Neural crest cell (in vitro differentiated cells): ENCODE measurements around the gene ABHD15. TPM values are rescaled to one million over a fixed set of nuclear protein-coding genes. Genes with fewer than 3 reads are reported as not detected.

ENCODE experiments used
- DNase-seq: peaks from one replicate; pipeline ENCODE4 v3.0.0; 2021; ENCODE audit warnings: low read depth, mixed read lengths, low spot score
- H3K27ac Mint-ChIP-seq: one replicate; pipeline ENCODE4 v1.8.0; 2021; ENCODE audit warnings: mild to moderate bottlenecking, mixed read lengths; ENCODE audit not compliant: unreplicated experiment
- H3K27me3 Mint-ChIP-seq: 2 replicates; pipeline ENCODE4 v1.8.0; 2021; ENCODE audit warnings: low read depth, mild to moderate bottlenecking, mixed read lengths
- H3K36me3 Mint-ChIP-seq: 2 replicates; pipeline ENCODE4 v1.8.0; 2021; ENCODE audit warnings: low read depth, mild to moderate bottlenecking, mixed read lengths
- H3K4me1 Mint-ChIP-seq: 2 replicates; pipeline ENCODE4 v1.8.0; 2021; ENCODE audit warnings: mixed read lengths
- H3K4me3 Mint-ChIP-seq: one replicate; pipeline ENCODE4 v1.8.0; 2021; ENCODE audit warnings: mild to moderate bottlenecking, mixed read lengths
- H3K9me3 Mint-ChIP-seq: 2 replicates; pipeline ENCODE4 v1.8.0; 2021; ENCODE audit warnings: mixed read lengths
- CTCF ChIP-seq: fragments of 200-600 bp; sonication (generic); conservative IDR thresholded peaks from 2 replicates; pipeline ENCODE4 v1.5.0; 2021; ENCODE audit warnings: antibody characterized with exemption, mild to moderate bottlenecking
- total RNA-seq: library from RNA; stranded (reverse); gene quantifications from 2 replicates; pipeline ENCODE4 v1.2.1, GENCODE V29; 2021

The ABHD15 gene
- total RNA-seq, 1 donor from 2014 or later = 4.2 TPM

DNA sequence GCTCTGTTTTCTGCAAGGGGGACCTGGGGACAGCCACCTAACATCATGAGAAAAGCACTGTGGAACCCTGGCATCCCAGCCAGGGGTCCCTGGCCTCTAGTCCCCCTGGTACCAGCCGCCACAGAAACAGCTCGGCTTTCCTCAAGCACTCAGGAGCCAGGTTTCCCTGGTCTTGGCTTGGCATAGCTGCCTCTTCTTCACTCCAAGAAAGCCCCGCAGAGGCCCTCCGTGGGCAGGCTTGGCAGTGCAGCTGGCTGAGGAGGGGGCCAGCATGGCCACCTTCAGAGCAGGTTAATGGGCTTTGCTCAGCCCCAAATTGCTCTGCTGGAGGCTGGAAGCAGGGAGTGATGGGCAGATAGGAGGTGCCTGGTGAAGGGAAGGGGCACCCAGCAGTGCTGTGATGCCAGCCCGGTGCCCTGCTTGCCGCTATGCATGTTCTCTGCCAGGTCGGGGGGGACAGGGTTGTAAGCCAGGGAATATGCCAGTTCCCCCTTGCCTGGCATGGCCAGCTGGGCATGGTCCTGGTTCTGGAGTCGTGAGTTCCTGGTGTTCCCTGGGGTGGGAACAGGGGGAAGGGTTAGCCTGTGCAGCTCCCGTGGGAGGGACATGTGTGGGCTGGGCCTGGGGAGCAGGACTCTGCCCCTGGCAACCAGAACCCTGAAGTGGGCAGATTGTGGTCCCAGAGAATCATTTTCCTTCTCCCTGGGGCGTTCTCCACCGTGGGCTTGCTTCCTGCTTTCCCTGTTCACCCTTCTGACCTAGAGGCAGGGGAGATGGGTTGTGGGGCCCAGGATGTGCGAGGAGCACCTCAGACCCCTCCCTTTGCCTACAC, 29.3 kb upstream of the ABHD15 start:
- peaks cover 50% of the 10 kb centered on the region for H3K4me1 Mint-ChIP-seq
- H3K36me3 Mint-ChIP-seq = no peaks in the 10 kb centered on the region
- H3K27me3 Mint-ChIP-seq = no peaks in the 10 kb centered on the region
- H3K4me3 Mint-ChIP-seq = peak overlapping the region; percentile 9
- no peak for TF ChIP-seq CTCF
- no peaks in the 10 kb centered on the region for H3K9me3 Mint-ChIP-seq
- DNase-seq = no peak
- no peak overlapping the region for H3K27ac Mint-ChIP-seq

DNA sequence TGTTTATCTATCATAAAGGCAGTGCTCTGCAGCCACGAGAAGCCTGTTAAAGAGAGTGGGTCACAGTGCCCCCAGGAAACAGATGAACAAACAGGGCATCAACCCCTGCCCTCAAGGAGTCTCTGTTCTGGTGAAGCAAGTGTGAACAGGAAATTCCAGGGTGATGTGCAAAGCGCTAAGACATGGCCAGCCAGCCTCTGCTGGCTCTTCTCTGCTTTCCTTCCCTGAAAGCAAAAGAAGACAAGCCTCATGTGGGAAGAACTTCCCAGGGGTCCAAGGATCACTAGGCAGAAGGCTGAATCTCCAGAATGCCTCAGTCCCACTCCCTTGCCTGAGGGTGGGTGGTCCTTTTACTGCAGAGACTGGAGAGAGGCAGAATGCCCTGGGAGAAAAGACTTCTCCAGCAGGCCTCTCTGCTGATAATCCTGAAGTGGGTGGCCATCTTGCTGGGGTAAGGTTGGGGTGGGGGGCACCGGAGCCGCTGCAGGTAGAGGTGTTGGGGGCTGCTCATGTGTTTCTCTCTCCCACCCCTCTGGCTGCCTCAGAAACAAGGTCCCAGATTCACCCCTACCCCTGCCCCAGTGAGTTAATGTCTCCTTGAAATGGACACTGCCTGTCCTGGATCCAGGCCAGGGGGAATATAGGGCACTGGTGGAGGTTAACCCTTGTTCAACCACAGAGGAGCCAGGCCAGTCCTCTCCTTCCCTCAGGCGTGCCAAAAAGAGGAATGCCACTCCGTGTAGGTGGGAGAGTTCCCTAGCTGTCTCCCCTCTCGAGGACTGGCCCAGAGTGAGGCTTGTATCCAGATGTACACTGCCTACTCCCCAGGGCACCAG, 28.5 kb upstream of the ABHD15 start:
- Mint-ChIP-seq H3K9me3 (no peaks in the 10 kb centered on the region), H3K4me3 (peak overlapping the region; percentile 88), H3K36me3 (no peaks in the 10 kb centered on the region), H3K4me1 (peaks cover 54% of the 10 kb centered on the region), H3K27ac (no peak overlapping the region), H3K27me3 (no peaks in the 10 kb centered on the region)
- no peak for DNase-seq
- TF ChIP-seq CTCF = no peak

DNA sequence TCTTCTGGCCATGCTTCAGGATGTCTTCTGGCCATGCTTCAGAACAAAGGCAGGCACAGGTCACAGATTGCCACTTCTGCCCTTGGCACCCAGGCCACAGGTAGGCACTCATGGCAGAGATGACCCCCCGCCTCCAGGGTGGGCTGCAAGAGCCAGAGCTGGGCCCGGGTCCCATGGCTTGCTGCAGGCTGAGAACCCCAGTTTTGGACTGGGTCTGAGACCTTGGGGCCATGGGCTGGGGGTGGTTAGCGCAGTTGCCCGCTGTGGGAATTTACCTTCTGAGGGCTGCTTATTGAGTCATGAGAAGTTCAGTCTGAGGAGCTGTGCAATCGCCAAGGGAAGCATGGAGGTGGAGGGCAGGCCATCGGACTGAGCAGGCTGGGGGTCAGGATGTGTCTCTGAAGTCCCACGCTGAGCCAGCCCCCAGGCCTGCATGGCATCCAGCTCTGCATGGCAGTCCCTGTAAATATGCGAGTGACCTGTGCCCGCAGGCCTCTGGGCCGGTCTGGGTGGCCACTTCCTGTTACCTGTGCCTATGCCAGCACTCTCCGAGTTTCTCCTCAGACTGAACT, 27.8 kb upstream of the ABHD15 start:
- Mint-ChIP-seq H3K36me3 (no peaks in the 10 kb centered on the region), H3K4me3 (peak overlapping the region; percentile 88), H3K27ac (peak overlapping the region; percentile 81), H3K9me3 (no peaks in the 10 kb centered on the region), H3K4me1 (peaks cover 60% of the 10 kb centered on the region), H3K27me3 (no peaks in the 10 kb centered on the region)
- DNase-seq = no peak
- no peak for TF ChIP-seq CTCF

GRCh38 chr17:29593591-29594518, 27.0 kb upstream of the ABHD15 start:
- H3K9me3 Mint-ChIP-seq = no peaks in the 10 kb centered on the region
- no peaks in the 10 kb centered on the region for H3K27me3 Mint-ChIP-seq
- H3K4me1 Mint-ChIP-seq = peaks cover 52% of the 10 kb centered on the region
- TF ChIP-seq CTCF = no peak
- DNase-seq = no peak
- H3K4me3 Mint-ChIP-seq = peak overlapping the region; percentile 88
- peak overlapping the region; percentile 81 for H3K27ac Mint-ChIP-seq
- H3K36me3 Mint-ChIP-seq = no peaks in the 10 kb centered on the region
